Spleen (tissue), 11 donors: ENCODE measurements around the gene IPCEF1. TPM values are rescaled to one million over a fixed set of nuclear protein-coding genes. Genes with fewer than 3 reads are reported as not detected.
A peak's percentile ranks its signal among the peaks of the same experiment; 100 is the strongest.

Experiments
- DNase-seq: peaks from one replicate; pipeline ENCODE4 v3.0.0-alpha.2; 2020
- H3K27ac ChIP-seq, 8 donors: fragments of 200-600 bp; sonication (generic) in 7 of 8; 1 replicate in 4 of 8; 2 replicates in 4 of 8; pipeline versions ENCODE4 v1.5.0 to v1.8.0; 2016 to 2021; ENCODE audit warnings: inconsistent platforms in 4 of 8, mild to moderate bottlenecking in 4 of 8, moderate library complexity in 1 of 8
- H3K27me3 ChIP-seq, 7 donors: fragments of 200-600 bp; sonication (generic) in 6 of 7; replicated peaks in 1 of 7; 1 replicate in 4 of 7; 2 replicates in 3 of 7; pipeline versions ENCODE4 v1.5.0 to v1.8.0; 2016 to 2021; ENCODE audit warnings: inconsistent platforms in 3 of 7, mild to moderate bottlenecking in 1 of 7
- H3K36me3 ChIP-seq, 6 donors: fragments of 200-600 bp; sonication (generic) in 5 of 6; 1 replicate in 4 of 6; 2 replicates in 2 of 6; pipeline versions ENCODE4 v1.5.0 to v1.8.0; 2016 to 2021; ENCODE audit warnings: inconsistent platforms in 2 of 6
- H3K4me1 ChIP-seq, 6 donors: fragments of 200-600 bp; sonication (generic) in 5 of 6; 1 replicate in 3 of 6; 2 replicates in 3 of 6; pipeline versions ENCODE4 v1.5.0 to v1.8.0; 2016 to 2021; ENCODE audit warnings: inconsistent platforms in 3 of 6
- H3K4me3 ChIP-seq, 8 donors: fragments of 200-600 bp; sonication (generic) in 7 of 8; 1 replicate in 4 of 8; 2 replicates in 4 of 8; pipeline versions ENCODE4 v1.5.0 to v1.8.0; 2016 to 2021; ENCODE audit warnings: inconsistent platforms in 4 of 8, mild to moderate bottlenecking in 4 of 8, moderate library complexity in 2 of 8
- H3K9me3 ChIP-seq, 8 donors: fragments of 200-600 bp; sonication (generic) in 7 of 8; 1 replicate in 4 of 8; 2 replicates in 4 of 8; pipeline versions ENCODE4 v1.5.0 to v1.8.0; 2016 to 2021; ENCODE audit warnings: inconsistent platforms in 4 of 8
- POLR2A ChIP-seq, 3 donors: fragments of 450-650 bp; IDR thresholded peaks; one replicate each; pipeline ENCODE4 v1.5.1; 2017; ENCODE audit warnings: antibody characterized with exemption in 3 of 3, mild to moderate bottlenecking in 1 of 3
- POLR2AphosphoS5 ChIP-seq, 3 donors: sonication (generic); formaldehyde crosslinking; IDR thresholded peaks; one replicate each; pipeline ENCODE4 v1.5.1; 2017; ENCODE audit warnings: antibody characterized with exemption in 3 of 3
- WGBS, 5 donors: extraction: QIAGEN DNeasy Blood & Tissue Kit in 3 of 5; methylation state at CpG; one replicate each; pipeline versions ENCODE4 v1.1.5 to v1.1.7; 2013 to 2018; 5-methylcytosine and 5-hydroxymethylcytosine counted together
- intact Hi-C: fragments of 100-400 bp; cut with DNase I; formaldehyde crosslinking; loops from one replicate; pipeline ENCODE4 v1.15.0; 2023; ENCODE audit warnings: low total_unique reads
- polyA plus RNA-seq, 3 donors: library from polyadenylated mRNA; stranded (reverse); fragments of 200-250 nt; gene quantifications; one replicate each; pipeline ENCODE4 v1.2.1, GENCODE V29; 2013
- total RNA-seq, 7 donors: library from RNA; depleted of rRNA in 3 of 7; stranded (reverse); fragments of >200 nt in 3 of 7; fragmentation: NEBNext Ultra II Directional in 4 of 7; extraction: Animal tissue kit (Norgen Biotek cat#: 25700) in 4 of 7; gene quantifications; one replicate each; pipeline versions ENCODE4 v1.1.0 to v1.2.1, GENCODE V29; 2016 to 2021
- TF ChIP-seq, protein P1 (sequence below), 11 experiments: fragments of 200-600 bp in 7 of 11; fragments of 450-650 bp in 4 of 11; sonication (generic) in 4 of 11; IDR thresholded peaks in 8 of 11; conservative IDR thresholded peaks in 3 of 11; 1 replicate in 7 of 11; 2 replicates in 4 of 11; pipeline versions ENCODE4 v1.4.0 to v1.8.0; 2016 to 2021; ENCODE audit warnings: antibody characterized with exemption in 11 of 11, inconsistent platforms in 4 of 11, mild to moderate bottlenecking in 1 of 11
- donor health status: healthy with polysubstance abuse.
- donor health status: DM: no; HTN: no; CAD: no; lungs with moderate emphysema.
- donor health status: DM: no; HTN: no; CAD: no.
- donor health status: Bipolar disorder and iron deficiency.
- donor health status: healthy.
- donor health status: DM: no; HTN: no; CAD: no.
- donor health status: DM: yes; HTN: yes; CAD: no.

IPCEF1 gene
- total and polyA plus RNA-seq, 10 donors, result 1.4 to 32.2 (median 26.2) TPM

DNA sequence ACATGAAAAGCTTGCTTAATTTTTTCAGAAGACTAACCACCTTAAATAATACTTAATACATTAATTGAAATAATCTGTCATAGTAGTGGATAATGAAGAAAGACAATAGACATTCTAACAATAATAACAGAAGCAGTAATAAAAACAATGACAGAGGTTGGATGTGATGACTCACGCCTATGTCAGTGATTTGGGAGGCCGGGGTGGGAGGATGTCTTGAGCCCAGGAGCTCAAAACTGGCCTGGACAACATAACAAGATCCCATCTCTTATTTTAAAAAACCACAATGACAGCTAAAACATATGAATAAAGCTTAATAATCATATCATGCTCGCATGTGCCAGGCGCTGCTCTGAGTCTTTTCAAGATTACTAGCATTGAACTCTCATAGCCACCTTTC lies 105.5 kb downstream of the IPCEF1 start:
- Histone ChIP-seq H3K27me3 (no peaks in the 10 kb centered on the region), H3K4me1 (peaks cover 8 to 78% (median 37%) of the 10 kb centered on the region in 6 donors), H3K4me3 (no peak overlapping the region), H3K27ac (peak overlapping the region in 2 of 8 donors; percentile 84 to 87), H3K9me3 (peaks cover 3 to 15% (median 12%) of the 10 kb centered on the region in 8 donors), H3K36me3 (no peaks in the 10 kb centered on the region)
- TF ChIP-seq POLR2AphosphoS5 (IDR thresholded peaks at IDR 0.05), result no peak
- TF ChIP-seq POLR2A (IDR thresholded peaks at IDR 0.05), result no peak
- TF ChIP-seq, protein P1, sequence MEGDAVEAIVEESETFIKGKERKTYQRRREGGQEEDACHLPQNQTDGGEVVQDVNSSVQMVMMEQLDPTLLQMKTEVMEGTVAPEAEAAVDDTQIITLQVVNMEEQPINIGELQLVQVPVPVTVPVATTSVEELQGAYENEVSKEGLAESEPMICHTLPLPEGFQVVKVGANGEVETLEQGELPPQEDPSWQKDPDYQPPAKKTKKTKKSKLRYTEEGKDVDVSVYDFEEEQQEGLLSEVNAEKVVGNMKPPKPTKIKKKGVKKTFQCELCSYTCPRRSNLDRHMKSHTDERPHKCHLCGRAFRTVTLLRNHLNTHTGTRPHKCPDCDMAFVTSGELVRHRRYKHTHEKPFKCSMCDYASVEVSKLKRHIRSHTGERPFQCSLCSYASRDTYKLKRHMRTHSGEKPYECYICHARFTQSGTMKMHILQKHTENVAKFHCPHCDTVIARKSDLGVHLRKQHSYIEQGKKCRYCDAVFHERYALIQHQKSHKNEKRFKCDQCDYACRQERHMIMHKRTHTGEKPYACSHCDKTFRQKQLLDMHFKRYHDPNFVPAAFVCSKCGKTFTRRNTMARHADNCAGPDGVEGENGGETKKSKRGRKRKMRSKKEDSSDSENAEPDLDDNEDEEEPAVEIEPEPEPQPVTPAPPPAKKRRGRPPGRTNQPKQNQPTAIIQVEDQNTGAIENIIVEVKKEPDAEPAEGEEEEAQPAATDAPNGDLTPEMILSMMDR (IDR thresholded peaks at IDR 0.05 in 8 of 11, conservative IDR thresholded peaks at IDR 0.05 in 3 of 11), result no peak
- intact Hi-C loops, result no loop called here
- no peak for DNase-seq
- 78 to 91% (median 84%) methylated on average over 4 of the region's 4 CpGs for WGBS, 5 donors

DNA sequence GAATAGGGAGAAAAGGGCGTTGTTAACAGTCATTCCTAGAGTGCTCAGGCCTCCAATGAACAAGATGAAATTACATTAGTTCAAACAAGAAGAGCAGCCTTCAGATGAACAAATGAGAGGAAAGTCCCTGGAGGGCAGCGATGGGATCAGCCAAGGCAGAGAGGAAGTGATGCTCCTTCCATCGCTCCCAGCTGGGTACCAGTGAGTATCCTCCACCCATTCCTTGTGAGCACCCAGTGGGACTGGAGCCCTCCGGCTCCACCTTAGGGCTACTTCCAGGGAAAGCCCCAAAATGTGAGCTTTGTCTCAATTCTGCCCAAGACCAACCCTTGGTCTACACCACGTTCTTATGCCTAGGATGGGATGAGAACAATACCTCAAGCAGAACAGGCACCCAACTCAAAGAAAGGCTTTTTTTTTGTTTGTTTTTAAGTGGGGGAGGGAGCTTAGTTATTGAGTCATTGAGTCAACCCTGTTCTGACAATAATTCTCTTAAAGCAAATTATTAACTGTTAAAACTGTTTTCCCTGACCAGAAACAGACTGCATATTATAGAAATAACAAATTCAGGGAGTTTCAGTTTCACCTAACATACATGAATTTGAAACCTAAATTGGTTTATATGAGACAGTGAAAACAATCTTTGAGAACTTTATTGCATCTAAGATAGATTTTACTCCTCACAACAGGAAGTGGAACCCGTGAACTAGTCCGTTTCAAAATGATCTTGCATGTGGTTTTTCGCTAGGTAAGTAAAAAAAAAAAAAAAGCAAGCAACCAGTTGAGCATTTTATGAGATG lies 106.9 kb downstream of the IPCEF1 start:
- Histone ChIP-seq H3K4me1 (peaks cover 8 to 89% (median 41%) of the 10 kb centered on the region in 6 donors), H3K27me3 (no peaks in the 10 kb centered on the region), H3K4me3 (peak overlapping the region in 1 of 8 donors; percentile 23), H3K9me3 (peaks cover 0 to 3% (median under 1%) of the 10 kb centered on the region in 8 donors), H3K27ac (peak overlapping the region; percentile 49 to 89 (median 78)), H3K36me3 (no peaks in the 10 kb centered on the region)
- DNase-seq, result no peak
- WGBS, 5 donors, result 34 to 52% (median 47%) methylated on average over 8 of the region's 8 CpGs
- TF ChIP-seq, protein P1 (IDR thresholded peaks at IDR 0.05 in 8 of 11, conservative IDR thresholded peaks at IDR 0.05 in 3 of 11), result no peak
- no peak for TF ChIP-seq POLR2A (IDR thresholded peaks at IDR 0.05)
- no peak for TF ChIP-seq POLR2AphosphoS5 (IDR thresholded peaks at IDR 0.05)
- intact Hi-C loops, result no loop called here

DNA sequence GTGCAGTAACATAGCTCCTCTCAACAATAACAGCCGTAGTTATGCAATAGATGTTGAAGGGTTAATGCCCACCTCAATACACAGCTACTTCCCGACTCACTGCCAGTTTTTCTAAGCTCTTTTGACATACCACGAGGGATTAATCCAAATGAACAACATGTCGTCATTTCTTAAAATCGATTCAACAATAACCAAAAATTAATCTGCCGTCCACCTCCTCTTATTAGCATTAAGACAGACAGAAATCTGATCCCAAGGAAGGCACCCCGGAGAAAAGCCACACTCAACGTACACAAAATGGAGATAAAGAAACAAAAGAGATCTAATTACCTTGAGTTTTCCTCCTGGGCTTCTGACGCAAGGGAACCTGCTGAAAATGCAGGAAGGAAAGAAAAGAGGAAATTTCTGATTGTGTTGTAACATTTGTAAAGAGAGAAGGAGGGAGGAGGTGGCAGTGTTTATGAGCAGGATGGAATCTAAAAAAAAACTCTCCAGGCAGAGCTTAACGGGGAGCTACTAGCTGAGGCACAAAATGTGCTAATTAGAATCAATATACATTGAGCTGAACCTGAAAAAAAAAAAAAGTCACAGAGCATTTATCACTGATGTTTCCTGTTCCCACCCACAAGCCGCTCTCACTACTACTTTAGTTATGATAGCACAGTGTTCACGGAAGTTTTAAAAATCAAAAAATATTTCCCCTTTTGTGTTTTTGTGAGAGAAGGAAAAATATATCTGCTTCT lies 109.3 kb downstream of the IPCEF1 start:
- intact Hi-C loops, result no loop called here
- DNase-seq, result no peak
- Histone ChIP-seq H3K27me3 (no peaks in the 10 kb centered on the region), H3K4me1 (peaks cover 6 to 99% (median 42%) of the 10 kb centered on the region in 6 donors), H3K9me3 (no peaks in the 10 kb centered on the region), H3K36me3 (peaks cover 0 to 9% (median 0%) of the 10 kb centered on the region in 6 donors), H3K27ac (peak overlapping the region; percentile 14 to 89 (median 74)), H3K4me3 (peak overlapping the region; percentile 10 to 68 (median 32))
- peak in 1 of 3 donors; percentile 36 for TF ChIP-seq POLR2AphosphoS5 (IDR thresholded peaks at IDR 0.05)
- TF ChIP-seq, protein P1 (IDR thresholded peaks at IDR 0.05 in 8 of 11, conservative IDR thresholded peaks at IDR 0.05 in 3 of 11), result no peak
- 20 to 28% (median 21%) methylated on average over 12 of the region's 12 CpGs for WGBS, 5 donors

DNA sequence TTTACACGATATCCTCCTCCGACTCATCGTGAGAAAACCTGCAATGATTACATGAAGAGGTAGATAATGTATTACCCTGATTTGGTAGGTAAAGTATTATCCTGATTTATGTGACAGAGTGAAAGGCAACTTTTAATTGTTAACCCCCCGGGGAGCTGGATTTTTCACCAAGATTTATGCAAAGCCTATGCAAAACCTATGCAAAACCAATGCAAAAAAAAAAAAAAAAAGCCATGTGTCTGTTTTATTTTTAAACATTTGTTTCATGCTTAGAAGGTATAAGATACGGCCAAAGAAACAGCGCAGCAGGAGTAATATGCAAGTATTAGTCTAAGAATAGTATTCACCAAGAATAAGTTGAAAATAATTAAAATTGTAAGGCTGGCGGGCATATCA lies 109.9 kb downstream of the IPCEF1 start:
- 67 to 75% (median 72%) methylated on average over 7 of the region's 7 CpGs for WGBS, 5 donors
- no peak for TF ChIP-seq POLR2AphosphoS5 (IDR thresholded peaks at IDR 0.05)
- no peak for TF ChIP-seq POLR2A (IDR thresholded peaks at IDR 0.05)
- TF ChIP-seq, protein P1 (IDR thresholded peaks at IDR 0.05 in 8 of 11, conservative IDR thresholded peaks at IDR 0.05 in 3 of 11), result no peak
- Histone ChIP-seq H3K9me3 (no peaks in the 10 kb centered on the region), H3K4me1 (peaks cover 6 to 99% (median 44%) of the 10 kb centered on the region in 6 donors), H3K4me3 (peak overlapping the region; percentile 10 to 68 (median 32)), H3K27ac (peak overlapping the region in 7 of 8 donors; percentile 65 to 89 (median 75)), H3K27me3 (no peaks in the 10 kb centered on the region), H3K36me3 (peaks cover 0 to 9% (median 0%) of the 10 kb centered on the region in 6 donors)
- intact Hi-C loops, result no loop called here
- DNase-seq, result no peak
